CD4-positive, CD25-positive, alpha-beta regulatory T cell (primary cell): ENCODE results near the gene TRAPPC2. TPM values are rescaled to one million over a fixed set of nuclear protein-coding genes. Genes with fewer than 3 reads are reported as not detected.

ENCODE experiments used
- ATAC-seq, 2 donors: fragments of 150-1000 bp; cut with Tn5 transposase; one replicate each; pipeline ENCODE4 v1.10.0; 2021; ENCODE audit warnings: low read depth in 2 of 2, moderate number of reproducible peaks in 2 of 2, moderate library complexity in 1 of 2
- DNase-seq, 3 donors: peaks; one replicate each; pipeline versions ENCODE4 v3.0.0 to v3.0.0-alpha.2; 2012 to 2022; ENCODE audit warnings: mixed read lengths in 1 of 3
- H3K27ac ChIP-seq: one replicate; pipeline ENCODE4 v1.7.0; 2013; ENCODE audit warnings: mild to moderate bottlenecking, low read length; ENCODE audit not compliant: insufficient read depth, poor library complexity, severe bottlenecking
- H3K27me3 ChIP-seq: one replicate; pipeline ENCODE4 v1.7.0; 2013; ENCODE audit warnings: low read length; ENCODE audit not compliant: control insufficient read depth, insufficient read depth
- H3K36me3 ChIP-seq: one replicate; pipeline ENCODE4 v1.7.0; 2013; ENCODE audit warnings: mild to moderate bottlenecking, low read length, moderate library complexity; ENCODE audit not compliant: control insufficient read depth, insufficient read depth
- H3K4me1 ChIP-seq: 2 replicates; pipeline ENCODE4 v1.7.0; 2013; ENCODE audit warnings: mild to moderate bottlenecking, low read length; ENCODE audit not compliant: insufficient read depth, control insufficient read depth, poor library complexity, severe bottlenecking
- H3K4me3 ChIP-seq: one replicate; pipeline ENCODE4 v1.7.0; 2013; ENCODE audit warnings: low read depth, mild to moderate bottlenecking, low read length, moderate library complexity
- H3K9me3 ChIP-seq, 2 experiments: 1 replicate in 1 of 2; 2 replicates in 1 of 2; pipeline ENCODE4 v1.7.0; 2013; ENCODE audit warnings: low read length in 2 of 2, mild to moderate bottlenecking in 1 of 2, moderate library complexity in 1 of 2; ENCODE audit not compliant: control insufficient read depth in 2 of 2
- H3K27ac Mint-ChIP-seq, 3 donors: one replicate each; pipeline ENCODE4 v1.8.0; 2020 to 2022; ENCODE audit warnings: mild to moderate bottlenecking in 3 of 3, mixed read lengths in 3 of 3, moderate library complexity in 2 of 3
- H3K27me3 Mint-ChIP-seq: one replicate; pipeline ENCODE4 v1.8.0; 2022; ENCODE audit warnings: mild to moderate bottlenecking, mixed read lengths
- H3K36me3 Mint-ChIP-seq: one replicate; pipeline ENCODE4 v1.8.0; 2020; ENCODE audit warnings: mixed read lengths
- H3K4me1 Mint-ChIP-seq, 4 donors: one replicate each; pipeline ENCODE4 v1.8.0; 2020 to 2022; ENCODE audit warnings: mixed read lengths in 4 of 4, mild to moderate bottlenecking in 1 of 4
- H3K4me3 Mint-ChIP-seq, 4 donors: one replicate each; pipeline ENCODE4 v1.8.0; 2020 to 2022; ENCODE audit warnings: mild to moderate bottlenecking in 4 of 4, mixed read lengths in 4 of 4, moderate library complexity in 3 of 4
- H3K9me3 Mint-ChIP-seq, 7 donors: one replicate each; pipeline ENCODE4 v1.8.0; 2020 to 2022; ENCODE audit warnings: mixed read lengths in 7 of 7, mild to moderate bottlenecking in 3 of 7, moderate library complexity in 2 of 7
- polyA plus RNA-seq, 4 donors: library from polyadenylated mRNA; unstranded; fragments of 300-500 nt; fragmentation: Illumina TruSeq; gene quantifications; one replicate each; pipeline ENCODE4 v1.2.3, GENCODE V29; 2021
- total RNA-seq: library from RNA; stranded (reverse); gene quantifications from one replicate; pipeline ENCODE4 v1.2.3, GENCODE V29; 2022

TRAPPC2 gene
- total and polyA plus RNA-seq, 5 donors from 2014 or later = 31.3 to 46.9 (median 37.8) TPM

GRCh38 chrX:13691841-13692371 lies 42.5 kb downstream of the TRAPPC2 start:
- Histone ChIP-seq H3K4me3 (peak overlapping the region; percentile 13), H3K27ac (no peak overlapping the region), H3K9me3 (no peaks in the 10 kb centered on the region), H3K4me1 (peaks cover 26% of the 10 kb centered on the region), H3K36me3 (no peaks in the 10 kb centered on the region), H3K27me3 (no peaks in the 10 kb centered on the region)
- no peak for DNase-seq
- Mint-ChIP-seq H3K36me3 (no peaks in the 10 kb centered on the region), H3K4me1 (peaks cover 18 to 73% (median 46%) of the 10 kb centered on the region in 4 donors), H3K27me3 (no peaks in the 10 kb centered on the region), H3K27ac (no peak overlapping the region), H3K9me3 (no peaks in the 10 kb centered on the region), H3K4me3 (peak overlapping the region; percentile 1 to 63 (median 36))
- no peak for ATAC-seq

GRCh38 chrX:13690836-13691235 lies 43.6 kb downstream of the TRAPPC2 start:
- H3K27me3 Mint-ChIP-seq = no peaks in the 10 kb centered on the region
- Histone ChIP-seq H3K27me3 (no peaks in the 10 kb centered on the region), H3K9me3 (no peaks in the 10 kb centered on the region), H3K36me3 (no peaks in the 10 kb centered on the region), H3K27ac (no peak overlapping the region), H3K4me1 (peaks cover 26% of the 10 kb centered on the region), H3K4me3 (peak overlapping the region; percentile 90)
- no peaks in the 10 kb centered on the region for H3K9me3 Mint-ChIP-seq
- peak in 2 of 3 donors; percentile 16 to 17 for DNase-seq
- H3K4me1 Mint-ChIP-seq = peaks cover 18 to 64% (median 41%) of the 10 kb centered on the region in 4 donors
- peak overlapping the region in 2 of 3 donors; percentile 24 to 82 for H3K27ac Mint-ChIP-seq
- peak overlapping the region; percentile 66 to 95 (median 92) for H3K4me3 Mint-ChIP-seq
- ATAC-seq = no peak
- no peaks in the 10 kb centered on the region for H3K36me3 Mint-ChIP-seq

- Mint-ChIP-seq H3K4me3 (peak overlapping the region; percentile 90 to 95 (median 94)), H3K27ac (peak overlapping the region; percentile 89 to 97 (median 97)), H3K4me1 (peaks cover 11 to 53% (median 34%) of the 10 kb centered on the region in 4 donors), H3K27me3 (no peaks in the 10 kb centered on the region), H3K9me3 (no peaks in the 10 kb centered on the region), H3K36me3 (no peaks in the 10 kb centered on the region)
- Histone ChIP-seq H3K36me3 (no peaks in the 10 kb centered on the region), H3K27ac (peak overlapping the region; percentile 84), H3K4me3 (peak overlapping the region; percentile 90), H3K27me3 (no peaks in the 10 kb centered on the region), H3K9me3 (no peaks in the 10 kb centered on the region), H3K4me1 (peaks cover 26% of the 10 kb centered on the region)
- ATAC-seq (no peak), DNase-seq (no peak)
These were observed 44.6 kb downstream of the TRAPPC2 start for GRCh38 chrX:13689741-13690211.

DNA sequence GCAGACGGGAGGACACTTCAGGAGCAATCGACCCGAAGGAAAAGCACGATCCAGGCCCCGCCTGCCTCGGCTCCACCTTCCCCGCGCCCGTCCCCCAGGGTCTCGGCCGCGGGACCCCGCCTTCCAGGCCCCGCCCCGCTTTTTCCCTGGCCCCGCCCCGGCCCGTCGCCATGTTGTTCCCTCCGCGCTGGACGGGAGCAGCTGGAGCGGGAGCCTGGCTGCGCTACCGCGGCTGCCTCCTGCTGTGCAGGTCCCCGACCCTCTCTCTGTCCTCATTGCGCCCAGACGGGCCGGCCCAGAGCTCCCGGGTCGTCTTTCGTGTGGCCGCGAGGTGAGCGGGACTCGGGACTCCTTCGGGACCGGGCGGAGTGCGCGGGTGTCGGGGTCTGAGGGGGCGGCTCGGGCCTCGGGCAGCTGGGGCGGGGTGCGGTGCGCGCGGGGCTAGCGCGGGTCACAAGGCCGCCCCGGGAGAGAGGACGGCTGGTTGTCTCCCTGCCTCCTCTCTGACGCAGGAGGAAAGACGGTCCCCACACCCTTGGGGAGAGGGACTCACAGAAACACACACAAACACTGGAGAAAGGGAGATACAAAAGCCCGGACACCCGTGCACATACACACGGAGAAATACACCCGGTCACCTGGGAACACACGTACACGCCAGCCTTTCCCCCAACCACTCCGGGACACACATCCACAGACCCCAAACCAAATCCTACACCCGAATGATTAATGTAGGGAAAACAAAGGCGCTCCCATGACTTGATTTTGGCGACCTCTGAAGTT lies 45.3 kb downstream of the TRAPPC2 start, which contains the start of gene RAB9A:
TSS of gene RAB9A (plus strand) at position 171 of the 783 bp plus-strand sequence. CDS start 19,619 bp downstream, outside the sequence.
- ATAC-seq (peak; percentile 87 to 91), DNase-seq (peak; percentile 72 to 78 (median 76))
- Mint-ChIP-seq H3K27me3 (no peaks in the 10 kb centered on the region), H3K9me3 (no peaks in the 10 kb centered on the region), H3K4me3 (peak within 1 kb of the TSS; percentile 90 to 95 (median 94)), H3K27ac (peak within 1 kb of the TSS; percentile 89 to 97 (median 97)), H3K36me3 (no peaks in the 10 kb centered on the region), H3K4me1 (peaks cover 11 to 47% (median 34%) of the 10 kb centered on the region in 4 donors)
- Histone ChIP-seq H3K4me1 (peaks cover 26% of the 10 kb centered on the region), H3K27ac (peak within 1 kb of the TSS; percentile 84), H3K9me3 (no peaks in the 10 kb centered on the region), H3K4me3 (peak within 1 kb of the TSS; percentile 93), H3K36me3 (no peaks in the 10 kb centered on the region), H3K27me3 (no peaks in the 10 kb centered on the region)

GRCh38 chrX:13688384-13688957 lies 45.9 kb downstream of the TRAPPC2 start:
- Histone ChIP-seq H3K27me3 (no peaks in the 10 kb centered on the region), H3K9me3 (no peaks in the 10 kb centered on the region), H3K36me3 (no peaks in the 10 kb centered on the region), H3K27ac (peak overlapping the region; percentile 84), H3K4me1 (peaks cover 26% of the 10 kb centered on the region), H3K4me3 (peak overlapping the region; percentile 93)
- H3K27ac Mint-ChIP-seq = peak overlapping the region; percentile 89 to 97 (median 97)
- peaks cover 11 to 42% (median 30%) of the 10 kb centered on the region in 4 donors for H3K4me1 Mint-ChIP-seq
- H3K4me3 Mint-ChIP-seq = peak overlapping the region; percentile 90 to 95 (median 94)
- H3K9me3 Mint-ChIP-seq = no peaks in the 10 kb centered on the region
- no peaks in the 10 kb centered on the region for H3K36me3 Mint-ChIP-seq
- DNase-seq (no peak), ATAC-seq (no peak)
- H3K27me3 Mint-ChIP-seq = no peaks in the 10 kb centered on the region

DNA sequence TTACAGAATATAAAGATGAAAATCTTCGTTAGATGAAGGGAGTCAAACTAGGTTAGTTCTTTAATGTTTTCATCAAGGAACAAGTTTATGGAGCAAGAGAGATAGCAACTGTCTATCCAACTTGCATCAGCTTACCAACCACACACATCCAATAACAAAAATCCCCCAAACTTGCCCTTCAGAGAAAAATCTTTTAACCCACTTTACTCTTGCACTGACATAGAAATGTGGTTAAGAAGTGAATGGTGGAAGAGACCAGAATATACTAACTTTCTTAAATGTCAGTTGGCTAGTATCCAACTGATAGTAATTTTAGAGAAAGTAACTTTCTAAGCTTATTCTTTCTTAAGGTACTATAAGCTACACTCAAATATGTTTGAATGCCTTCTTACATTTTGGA lies 47.2 kb downstream of the TRAPPC2 start:
- peak overlapping the region in 2 of 3 donors; percentile 11 to 93 for H3K27ac Mint-ChIP-seq
- peaks cover 11 to 29% (median 17%) of the 10 kb centered on the region in 4 donors for H3K4me1 Mint-ChIP-seq
- H3K9me3 Mint-ChIP-seq = no peaks in the 10 kb centered on the region
- peak overlapping the region in 1 of 4 donors; percentile 47 for H3K4me3 Mint-ChIP-seq
- H3K4me1 ChIP-seq = peaks cover 22% of the 10 kb centered on the region
- no peak overlapping the region for H3K27ac ChIP-seq
- H3K27me3 ChIP-seq = no peaks in the 10 kb centered on the region
- no peaks in the 10 kb centered on the region for H3K36me3 Mint-ChIP-seq
- no peak overlapping the region for H3K4me3 ChIP-seq
- H3K27me3 Mint-ChIP-seq = no peaks in the 10 kb centered on the region
- H3K36me3 ChIP-seq = no peaks in the 10 kb centered on the region
- H3K9me3 ChIP-seq = no peaks in the 10 kb centered on the region
- ATAC-seq (no peak), DNase-seq (no peak)

DNA sequence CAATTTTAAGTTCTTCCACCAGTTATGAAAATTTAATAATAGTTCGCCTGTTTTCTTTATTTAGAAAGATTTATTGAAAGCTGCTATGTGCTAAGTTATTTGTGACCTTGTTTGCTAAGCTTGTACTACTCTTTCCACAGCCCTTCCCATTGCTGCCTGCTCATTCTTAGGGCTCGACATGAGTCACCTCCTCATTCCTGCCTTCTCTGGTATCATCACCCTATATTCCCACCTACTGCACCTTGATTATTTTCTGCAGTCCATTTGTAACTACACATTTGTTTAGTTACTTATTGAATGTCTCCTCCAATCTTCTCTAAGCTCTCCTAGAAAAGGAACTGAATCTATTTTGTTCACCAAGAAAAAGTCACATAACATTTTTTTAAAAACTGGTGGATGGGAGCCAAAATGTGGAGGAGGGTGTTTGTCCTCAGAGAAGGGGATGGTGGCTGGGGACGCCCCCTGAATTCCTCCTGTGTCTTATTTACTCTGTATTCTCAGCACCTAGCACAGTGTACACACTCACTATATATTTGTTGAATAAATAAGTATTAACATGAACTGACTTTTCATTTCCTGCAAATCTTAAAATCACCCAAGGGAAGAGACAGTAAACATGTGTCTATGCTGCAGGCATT lies 49.2 kb downstream of the TRAPPC2 start:
- H3K4me3 ChIP-seq = no peak overlapping the region
- no peak overlapping the region for H3K27ac ChIP-seq
- Mint-ChIP-seq H3K27me3 (no peaks in the 10 kb centered on the region), H3K9me3 (peaks cover 0 to 1% (median 0%) of the 10 kb centered on the region in 7 donors), H3K4me3 (peak overlapping the region in 1 of 4 donors; percentile 36), H3K36me3 (peaks cover 4% of the 10 kb centered on the region), H3K27ac (no peak overlapping the region), H3K4me1 (peaks cover 8 to 19% (median 10%) of the 10 kb centered on the region in 4 donors)
- no peak for DNase-seq
- no peaks in the 10 kb centered on the region for H3K9me3 ChIP-seq
- no peak for ATAC-seq
- H3K36me3 ChIP-seq = no peaks in the 10 kb centered on the region
- H3K27me3 ChIP-seq = no peaks in the 10 kb centered on the region
- peaks cover 16% of the 10 kb centered on the region for H3K4me1 ChIP-seq
